Measurements from ENCODE around the gene NSG2.

- TF ChIP-seq, protein P1, sequence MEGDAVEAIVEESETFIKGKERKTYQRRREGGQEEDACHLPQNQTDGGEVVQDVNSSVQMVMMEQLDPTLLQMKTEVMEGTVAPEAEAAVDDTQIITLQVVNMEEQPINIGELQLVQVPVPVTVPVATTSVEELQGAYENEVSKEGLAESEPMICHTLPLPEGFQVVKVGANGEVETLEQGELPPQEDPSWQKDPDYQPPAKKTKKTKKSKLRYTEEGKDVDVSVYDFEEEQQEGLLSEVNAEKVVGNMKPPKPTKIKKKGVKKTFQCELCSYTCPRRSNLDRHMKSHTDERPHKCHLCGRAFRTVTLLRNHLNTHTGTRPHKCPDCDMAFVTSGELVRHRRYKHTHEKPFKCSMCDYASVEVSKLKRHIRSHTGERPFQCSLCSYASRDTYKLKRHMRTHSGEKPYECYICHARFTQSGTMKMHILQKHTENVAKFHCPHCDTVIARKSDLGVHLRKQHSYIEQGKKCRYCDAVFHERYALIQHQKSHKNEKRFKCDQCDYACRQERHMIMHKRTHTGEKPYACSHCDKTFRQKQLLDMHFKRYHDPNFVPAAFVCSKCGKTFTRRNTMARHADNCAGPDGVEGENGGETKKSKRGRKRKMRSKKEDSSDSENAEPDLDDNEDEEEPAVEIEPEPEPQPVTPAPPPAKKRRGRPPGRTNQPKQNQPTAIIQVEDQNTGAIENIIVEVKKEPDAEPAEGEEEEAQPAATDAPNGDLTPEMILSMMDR (IDR thresholded peaks at IDR 0.05; ENCODE audit: low read length): no peak
- TF ChIP-seq EZH2 (optimal IDR thresholded peaks at IDR 0.05; ENCODE audit: low read depth, low read length): no peak
- TF ChIP-seq EZH2phosphoT487 (IDR thresholded peaks at IDR 0.05; ENCODE audit: low read length): no peak
These were observed 100.3 kb downstream of the NSG2 start for GRCh38 chr5:174145821-174146220.

All from MM.1S (cell line).